ENCODE data around the gene LIM2.

- TF ChIP-seq CTCF (conservative IDR thresholded peaks at IDR 0.05; ENCODE audit: low read depth in 2 of 2) = no peak
- no peak for TF ChIP-seq REST (IDR thresholded peaks at IDR 0.05; ENCODE audit: unreplicated experiment)
Measured at GRCh38 chr19:51372649-51373504, 14.9 kb downstream of the LIM2 start, which contains the start of gene NKG7.
